Stomach smooth muscle (tissue), 2 donors: ENCODE results near the gene LANCL2.

Experiments
- H3K27ac ChIP-seq: one replicate; pipeline ENCODE4 v1.7.0; 2013; ENCODE audit warnings: mild to moderate bottlenecking, low read length, inconsistent platforms
- H3K27me3 ChIP-seq, 2 donors: one replicate each; pipeline ENCODE4 v1.7.0; 2013; ENCODE audit warnings: low read length in 2 of 2; ENCODE audit not compliant: insufficient read depth in 2 of 2, control insufficient read depth in 1 of 2
- H3K36me3 ChIP-seq, 2 donors: one replicate each; pipeline ENCODE4 v1.7.0; 2013; ENCODE audit warnings: low read length in 2 of 2; ENCODE audit not compliant: control insufficient read depth in 2 of 2, insufficient read depth in 2 of 2
- H3K4me1 ChIP-seq: one replicate; pipeline ENCODE4 v1.7.0; 2013; ENCODE audit warnings: low read length; ENCODE audit not compliant: control insufficient read depth, insufficient read depth
- H3K4me3 ChIP-seq, 2 donors: one replicate each; pipeline ENCODE4 v1.7.0; 2013; ENCODE audit warnings: low read length in 2 of 2
- H3K9ac ChIP-seq, 2 donors: one replicate each; pipeline ENCODE4 v1.7.0; 2013; ENCODE audit warnings: low read length in 2 of 2, mild to moderate bottlenecking in 1 of 2
- H3K9me3 ChIP-seq, 2 donors: one replicate each; pipeline ENCODE4 v1.7.0; 2013; ENCODE audit warnings: low read length in 2 of 2; ENCODE audit not compliant: control insufficient read depth in 2 of 2
- donor health status: healthy.
- donor health status: Pancreatic carcinoma.

The LANCL2 gene

GRCh38 chr7:55425141-55425752, 60.1 kb downstream of the LANCL2 start:
- no peak overlapping the region for H3K27ac ChIP-seq
- H3K27me3 ChIP-seq: no peaks in the 10 kb centered on the region
- no peak overlapping the region for H3K4me3 ChIP-seq
- H3K36me3 ChIP-seq: peaks cover 10 to 14% of the 10 kb centered on the region in 2 donors
- H3K9ac ChIP-seq: no peak overlapping the region
- peaks cover 2% of the 10 kb centered on the region for H3K4me1 ChIP-seq
- no peaks in the 10 kb centered on the region for H3K9me3 ChIP-seq

DNA sequence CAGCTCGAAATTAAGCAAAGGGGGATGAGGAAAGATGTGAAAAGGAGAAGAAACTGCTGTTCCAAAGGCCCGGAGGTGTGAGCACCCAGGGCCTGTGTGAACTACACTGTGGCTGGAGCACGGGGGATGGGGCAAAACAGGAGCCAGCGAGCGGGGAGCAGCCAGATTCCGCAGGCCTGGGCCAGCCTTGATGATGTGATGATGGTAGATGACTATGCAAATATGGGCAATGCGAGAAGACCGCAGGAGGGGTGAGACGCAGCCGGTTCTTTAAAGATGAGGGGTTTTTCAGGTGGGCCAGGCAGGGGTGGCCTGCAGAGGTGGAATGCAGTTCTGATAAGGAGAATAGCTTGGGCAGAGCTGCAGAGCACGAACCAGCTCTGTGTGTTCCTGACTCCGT, 61.5 kb downstream of the LANCL2 start:
- H3K9ac ChIP-seq: no peak overlapping the region
- H3K27ac ChIP-seq: no peak overlapping the region
- H3K4me3 ChIP-seq: no peak overlapping the region
- H3K4me1 ChIP-seq: peaks cover 2% of the 10 kb centered on the region
- no peaks in the 10 kb centered on the region for H3K27me3 ChIP-seq
- no peaks in the 10 kb centered on the region for H3K9me3 ChIP-seq
- peaks cover 10 to 17% of the 10 kb centered on the region in 2 donors for H3K36me3 ChIP-seq

GRCh38 chr7:55427342-55427741, 62.2 kb downstream of the LANCL2 start:
- Histone ChIP-seq H3K9me3 (no peaks in the 10 kb centered on the region), H3K4me1 (peaks cover 2% of the 10 kb centered on the region), H3K36me3 (peaks cover 10 to 18% of the 10 kb centered on the region in 2 donors), H3K27me3 (no peaks in the 10 kb centered on the region), H3K9ac (no peak overlapping the region), H3K4me3 (no peak overlapping the region), H3K27ac (no peak overlapping the region)

DNA sequence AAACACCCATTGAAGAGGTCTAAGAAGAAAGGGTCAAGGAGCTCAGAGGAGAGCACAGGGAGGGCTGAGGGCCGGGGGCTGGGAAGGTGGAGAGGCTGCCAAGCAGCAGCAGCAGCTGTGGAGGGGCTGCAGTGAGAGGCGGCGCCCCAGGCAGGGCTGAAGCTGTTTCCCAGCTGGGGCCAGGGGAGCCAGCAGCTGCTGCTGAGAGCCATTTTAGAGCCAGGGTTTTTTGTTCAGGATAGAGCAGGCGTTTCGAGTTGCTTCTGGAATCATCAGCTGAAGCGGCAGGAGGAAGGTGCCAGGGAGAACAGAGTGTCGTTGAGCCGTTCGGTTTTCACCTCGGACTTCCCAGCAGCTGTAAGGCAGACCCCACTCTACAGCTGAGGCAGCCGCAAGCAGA, 62.7 kb downstream of the LANCL2 start:
- Histone ChIP-seq H3K9me3 (no peaks in the 10 kb centered on the region), H3K36me3 (peaks cover 10 to 18% of the 10 kb centered on the region in 2 donors), H3K27ac (no peak overlapping the region), H3K27me3 (no peaks in the 10 kb centered on the region), H3K4me3 (peak overlapping the region in 1 of 2 donors; percentile 22), H3K4me1 (peaks cover 2% of the 10 kb centered on the region), H3K9ac (no peak overlapping the region)

GRCh38 chr7:55429835-55430499, 64.8 kb downstream of the LANCL2 start:
- Histone ChIP-seq H3K4me1 (no peaks in the 10 kb centered on the region), H3K4me3 (no peak overlapping the region), H3K36me3 (peaks cover 10 to 18% of the 10 kb centered on the region in 2 donors), H3K27ac (no peak overlapping the region), H3K9me3 (no peaks in the 10 kb centered on the region), H3K9ac (no peak overlapping the region), H3K27me3 (no peaks in the 10 kb centered on the region)

- Histone ChIP-seq H3K27ac (no peak overlapping the region), H3K4me3 (no peak overlapping the region), H3K9me3 (no peaks in the 10 kb centered on the region), H3K9ac (no peak overlapping the region), H3K4me1 (no peaks in the 10 kb centered on the region), H3K27me3 (no peaks in the 10 kb centered on the region), H3K36me3 (peaks cover 0 to 4% of the 10 kb centered on the region in 2 donors)
Measured at GRCh38 chr7:55431898-55432297, 66.8 kb downstream of the LANCL2 start.

- H3K27me3 ChIP-seq: no peaks in the 10 kb centered on the region
- H3K4me3 ChIP-seq: no peak overlapping the region
- H3K4me1 ChIP-seq: no peaks in the 10 kb centered on the region
- H3K27ac ChIP-seq: no peak overlapping the region
- peaks cover 0 to 4% of the 10 kb centered on the region in 2 donors for H3K36me3 ChIP-seq
- H3K9ac ChIP-seq: no peak overlapping the region
- H3K9me3 ChIP-seq: no peaks in the 10 kb centered on the region
Measured at GRCh38 chr7:55432506-55432905, 67.4 kb downstream of the LANCL2 start.

DNA sequence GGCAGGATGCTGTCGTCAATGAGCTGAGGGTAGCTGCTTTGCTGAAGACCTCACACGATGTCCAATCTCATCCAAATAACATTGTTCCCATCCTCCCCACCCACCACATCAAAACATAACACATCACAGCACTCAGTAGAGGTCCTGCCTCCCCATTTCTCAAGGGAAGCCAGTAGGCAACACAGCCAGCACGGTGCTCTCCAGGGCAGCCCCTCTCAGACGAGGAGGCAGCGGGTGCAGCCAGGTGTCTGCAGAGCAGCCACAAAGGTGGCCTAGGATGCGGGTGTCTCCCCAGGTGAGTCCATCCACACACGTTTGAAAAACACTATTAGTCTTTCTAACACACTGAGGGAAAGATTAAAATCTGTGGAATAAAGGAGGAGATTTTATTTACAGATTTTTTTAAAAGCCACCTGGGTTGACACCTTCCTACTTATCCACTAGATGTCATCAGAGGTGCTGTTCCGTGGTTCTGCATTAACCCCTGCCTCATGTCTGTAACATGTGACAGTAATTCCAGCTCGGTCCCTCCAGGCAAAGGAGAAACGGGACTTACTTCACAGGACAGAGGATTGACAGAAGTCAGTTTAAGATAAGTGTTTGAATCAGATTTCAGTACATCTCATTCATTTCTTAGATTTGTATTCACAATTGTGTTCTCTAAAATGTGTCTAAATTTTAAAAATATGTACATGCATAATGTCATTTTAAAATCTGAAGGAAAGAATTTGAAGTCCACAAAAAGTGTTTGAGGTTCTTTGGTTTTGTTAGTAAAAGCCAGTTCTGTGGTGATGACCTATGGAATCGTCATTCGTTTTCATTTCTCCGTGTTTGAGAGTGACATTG, 68.0 kb downstream of the LANCL2 start:
- Histone ChIP-seq H3K36me3 (peaks cover 0 to 4% of the 10 kb centered on the region in 2 donors), H3K9ac (no peak overlapping the region), H3K27ac (no peak overlapping the region), H3K4me1 (no peaks in the 10 kb centered on the region), H3K27me3 (no peaks in the 10 kb centered on the region), H3K9me3 (no peaks in the 10 kb centered on the region), H3K4me3 (no peak overlapping the region)

DNA sequence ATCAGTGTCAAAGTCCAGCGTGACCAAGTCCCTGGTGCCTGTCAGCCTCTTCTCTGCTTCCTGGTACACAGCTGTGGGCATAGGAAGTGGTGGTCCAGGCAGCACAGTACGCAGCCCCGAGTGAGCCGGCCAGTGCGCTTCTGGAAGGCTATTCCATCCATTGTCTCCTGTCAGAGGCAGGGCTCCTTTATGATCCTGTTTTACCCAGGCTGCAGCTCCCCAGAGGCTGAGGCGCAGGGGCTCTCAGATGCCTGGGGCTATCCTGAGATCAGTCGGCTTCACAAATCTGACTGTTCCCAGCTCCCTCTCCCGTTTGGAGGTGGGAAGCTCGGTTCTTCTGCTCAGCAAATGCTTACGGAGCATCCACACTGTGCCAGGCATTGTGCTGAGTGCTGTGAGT, 70.3 kb downstream of the LANCL2 start:
- H3K27ac ChIP-seq: no peak overlapping the region
- no peaks in the 10 kb centered on the region for H3K4me1 ChIP-seq
- H3K27me3 ChIP-seq: no peaks in the 10 kb centered on the region
- no peaks in the 10 kb centered on the region for H3K9me3 ChIP-seq
- no peak overlapping the region for H3K4me3 ChIP-seq
- H3K9ac ChIP-seq: no peak overlapping the region
- H3K36me3 ChIP-seq: peaks cover 0 to 4% of the 10 kb centered on the region in 2 donors

- H3K36me3 ChIP-seq: peaks cover 0 to 4% of the 10 kb centered on the region in 2 donors
- no peaks in the 10 kb centered on the region for H3K4me1 ChIP-seq
- no peaks in the 10 kb centered on the region for H3K9me3 ChIP-seq
- no peak overlapping the region for H3K4me3 ChIP-seq
- H3K27ac ChIP-seq: no peak overlapping the region
- no peaks in the 10 kb centered on the region for H3K27me3 ChIP-seq
- H3K9ac ChIP-seq: no peak overlapping the region
Measured at GRCh38 chr7:55436457-55436856, 71.3 kb downstream of the LANCL2 start.
